Measurements from ENCODE around the gene DIDO1.

Gene DIDO1

DNA sequence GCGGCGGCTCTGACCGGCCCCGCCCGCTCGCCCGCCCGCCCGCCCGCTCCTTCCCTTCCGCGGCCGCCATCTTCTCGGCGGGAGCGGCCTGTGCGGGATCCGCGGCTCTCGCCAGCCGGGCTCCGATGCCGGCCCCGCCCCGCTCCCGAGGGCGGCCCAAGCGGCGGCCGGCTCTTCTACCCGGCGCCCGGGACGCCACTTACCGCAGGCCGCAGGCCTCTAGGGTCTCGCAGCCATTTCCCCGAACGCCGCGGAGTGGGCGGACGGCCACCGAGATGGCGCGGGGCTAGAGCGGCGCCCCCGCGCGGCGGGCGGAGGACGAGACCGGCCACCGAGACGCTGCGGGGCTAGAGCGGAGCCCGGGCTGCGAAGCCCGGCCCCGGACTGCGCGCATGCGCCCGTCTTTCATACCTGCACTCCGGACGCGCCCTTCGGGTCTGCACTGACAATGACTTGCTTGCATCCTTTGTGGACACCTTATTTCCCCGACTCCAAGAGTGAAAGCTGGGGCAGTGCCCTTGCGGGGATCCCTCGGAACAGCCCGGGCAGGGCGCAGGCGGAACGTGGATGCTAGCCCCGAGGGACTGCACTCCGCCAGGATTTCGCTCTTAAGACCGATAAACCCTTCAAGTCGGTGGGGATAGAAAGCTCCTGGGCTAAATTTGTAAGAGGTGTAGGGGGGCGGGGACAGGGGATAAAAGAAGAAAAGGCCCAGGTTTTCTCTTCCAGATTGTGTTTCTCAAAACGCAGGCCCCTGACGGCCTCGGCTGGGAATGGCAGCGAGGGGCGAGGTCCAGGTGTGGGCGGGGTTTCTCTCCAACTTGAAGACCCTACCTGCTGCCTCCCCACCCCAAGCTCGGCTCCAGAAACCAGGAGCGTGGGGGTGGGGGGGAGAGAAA is at the start of gene DIDO1:
Gene DIDO1, minus strand, starts transcription at position 277 of the 899 bp plus-strand sequence.
- peak; percentile 75 to 85 (median 82) for DNase-seq (ENCODE audit: low read depth in 2 of 3, low spot score in 1 of 3)

DNA sequence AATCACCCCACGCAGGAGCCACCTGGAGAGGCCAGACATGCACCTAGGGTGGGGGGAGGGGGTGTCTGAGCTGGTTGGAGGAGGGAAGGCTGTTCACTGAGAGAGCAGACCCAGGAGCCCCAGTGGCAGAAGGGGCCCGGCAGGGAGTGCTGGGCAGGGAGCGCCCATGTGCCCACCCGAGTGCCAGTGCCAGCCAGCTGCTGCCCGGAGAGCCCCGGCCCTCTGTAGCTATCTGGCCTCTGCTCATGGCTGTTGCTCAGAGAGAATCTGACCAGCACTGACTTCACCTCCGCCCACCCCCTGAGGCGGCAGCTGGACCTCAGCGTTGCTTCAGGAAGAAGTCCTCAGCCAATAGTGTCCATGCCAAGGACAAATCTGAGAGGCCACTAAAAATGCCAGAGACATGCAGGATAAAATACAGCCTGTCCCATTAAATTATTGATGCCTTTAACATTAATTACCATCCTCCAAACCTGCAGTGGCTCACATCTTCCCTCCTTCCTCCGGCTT is 49.0 kb upstream of the DIDO1 start:
- no peak for DNase-seq (ENCODE audit: low read depth in 2 of 3, low spot score in 1 of 3)

DNA sequence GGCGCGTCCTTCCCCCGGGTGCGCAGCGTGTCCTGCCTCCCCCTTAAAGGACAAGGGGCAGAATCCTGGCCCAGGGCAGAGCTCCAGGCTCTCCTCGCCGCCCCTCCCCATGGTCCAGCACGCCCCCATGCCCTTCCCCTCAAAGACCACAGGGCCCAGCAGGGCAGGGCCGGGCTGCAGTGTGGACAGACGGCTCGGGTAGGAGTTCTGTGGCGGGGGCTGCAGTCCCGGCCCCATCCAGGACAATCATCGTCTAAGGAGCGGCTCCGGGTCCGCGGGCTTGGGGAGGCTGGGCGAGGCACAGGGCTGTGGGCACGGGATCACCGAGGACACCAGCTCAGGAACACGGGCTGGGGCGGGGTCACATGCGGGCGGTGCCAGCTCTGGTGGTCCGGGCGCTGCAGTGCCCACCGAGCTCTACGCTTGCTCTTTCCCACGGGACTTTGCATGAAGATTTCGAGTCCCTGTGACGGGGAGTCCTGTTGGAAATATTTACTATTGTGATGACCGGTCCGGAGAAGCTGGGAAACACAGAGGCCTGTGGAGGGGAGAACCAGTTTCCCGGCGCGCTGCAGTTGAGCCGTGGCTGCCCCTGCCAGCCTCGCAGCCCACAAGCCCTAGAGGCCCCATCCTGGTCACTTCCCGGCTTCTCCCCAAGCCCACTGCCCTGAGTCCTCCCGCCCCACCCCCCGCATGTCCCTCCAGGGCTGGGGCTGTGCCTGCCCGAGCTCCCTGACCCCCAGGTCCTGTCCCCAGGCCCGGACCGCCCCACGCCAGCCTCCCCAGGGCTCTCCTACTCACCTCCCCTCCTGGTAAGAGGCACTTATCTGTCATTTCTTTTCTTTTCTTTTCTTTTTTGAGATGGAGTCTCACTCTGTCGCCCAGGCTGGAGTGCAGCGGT is 46.8 kb upstream of the DIDO1 start:
- no peak for DNase-seq (ENCODE audit: low read depth in 2 of 3, low spot score in 1 of 3)

DNA sequence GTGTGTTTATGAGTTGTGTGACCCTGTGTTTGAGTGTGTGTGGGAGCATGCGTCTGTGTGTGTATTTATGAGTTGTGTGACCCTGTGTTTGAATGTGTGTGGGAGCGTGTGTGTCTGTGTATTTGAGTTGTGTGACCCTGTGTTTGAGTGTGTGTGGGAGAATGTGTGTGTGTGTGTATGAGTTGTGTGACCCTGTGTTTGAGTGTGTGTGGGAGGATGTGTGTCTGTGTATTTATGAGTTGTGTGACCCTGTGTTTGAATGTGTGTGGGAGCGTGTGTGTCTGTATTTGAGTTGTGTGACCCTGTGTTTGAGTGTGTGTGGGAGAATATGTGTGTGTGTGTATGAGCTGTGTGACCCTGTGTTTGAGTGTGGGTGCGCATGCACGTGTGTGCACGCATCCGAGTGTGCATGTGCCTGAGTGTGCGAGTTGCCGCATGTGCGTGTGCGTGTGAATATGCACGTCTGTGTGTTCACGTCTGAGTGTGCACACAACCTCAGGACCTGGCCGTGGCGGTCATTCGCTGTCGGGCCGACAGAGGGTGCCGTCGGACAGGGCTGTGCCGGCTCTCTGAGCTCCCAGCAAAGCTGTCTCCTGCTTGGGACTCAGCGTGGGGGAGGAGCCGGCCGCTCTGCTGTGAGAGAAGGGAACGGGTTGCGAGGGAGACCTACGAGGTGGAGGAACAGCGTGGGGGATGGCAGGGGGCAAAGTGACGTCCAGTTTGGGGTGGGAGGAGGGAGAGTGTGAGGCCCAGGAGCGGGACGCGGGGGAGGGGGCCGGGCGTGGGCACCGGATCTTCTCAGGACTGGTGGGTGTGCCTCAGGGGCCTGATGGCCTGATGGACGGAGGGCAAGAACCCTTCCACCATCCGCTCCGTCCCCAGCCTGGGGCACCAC is 45.9 kb upstream of the DIDO1 start:
- DNase-seq (ENCODE audit: low read depth in 2 of 3, low spot score in 1 of 3) = peak; percentile 81 to 88 (median 83)

DNA sequence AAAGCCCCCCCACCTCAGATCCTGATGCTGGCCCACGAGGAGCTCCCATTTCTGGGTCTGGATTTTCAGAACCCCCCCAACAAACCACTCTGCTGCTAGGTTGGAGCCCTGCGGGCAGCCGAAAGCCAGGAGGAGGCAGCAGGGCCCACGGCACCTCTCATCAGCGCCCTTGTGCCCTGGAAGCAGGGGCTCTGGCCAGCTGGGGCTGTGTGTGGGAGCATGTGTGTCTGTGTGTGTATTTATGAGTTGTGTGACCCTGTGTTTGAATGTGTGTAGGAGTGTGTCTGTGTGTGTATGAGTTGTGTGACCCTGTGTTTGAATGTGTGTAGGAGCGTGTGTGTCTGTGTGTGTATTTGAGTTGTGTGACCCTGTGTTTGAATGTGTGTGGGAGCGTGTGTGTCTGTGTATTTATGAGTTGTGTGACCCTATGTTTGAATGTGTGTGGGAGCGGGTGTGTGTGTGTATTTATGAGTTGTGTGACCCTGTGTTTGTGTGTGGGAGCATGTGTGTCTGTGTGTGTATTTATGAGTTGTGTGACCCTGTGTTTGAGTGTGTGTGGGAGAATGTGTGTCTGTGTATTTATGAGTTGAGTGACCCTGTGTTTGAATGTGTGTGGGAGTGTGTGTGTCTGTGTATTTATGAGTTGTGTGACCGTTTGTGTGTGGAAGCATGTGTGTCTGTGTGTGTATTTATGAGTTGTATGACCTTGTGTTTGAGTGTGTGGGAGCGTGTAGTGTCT is 45.1 kb upstream of the DIDO1 start:
- DNase-seq (ENCODE audit: low read depth in 2 of 3, low spot score in 1 of 3) = no peak

DNA sequence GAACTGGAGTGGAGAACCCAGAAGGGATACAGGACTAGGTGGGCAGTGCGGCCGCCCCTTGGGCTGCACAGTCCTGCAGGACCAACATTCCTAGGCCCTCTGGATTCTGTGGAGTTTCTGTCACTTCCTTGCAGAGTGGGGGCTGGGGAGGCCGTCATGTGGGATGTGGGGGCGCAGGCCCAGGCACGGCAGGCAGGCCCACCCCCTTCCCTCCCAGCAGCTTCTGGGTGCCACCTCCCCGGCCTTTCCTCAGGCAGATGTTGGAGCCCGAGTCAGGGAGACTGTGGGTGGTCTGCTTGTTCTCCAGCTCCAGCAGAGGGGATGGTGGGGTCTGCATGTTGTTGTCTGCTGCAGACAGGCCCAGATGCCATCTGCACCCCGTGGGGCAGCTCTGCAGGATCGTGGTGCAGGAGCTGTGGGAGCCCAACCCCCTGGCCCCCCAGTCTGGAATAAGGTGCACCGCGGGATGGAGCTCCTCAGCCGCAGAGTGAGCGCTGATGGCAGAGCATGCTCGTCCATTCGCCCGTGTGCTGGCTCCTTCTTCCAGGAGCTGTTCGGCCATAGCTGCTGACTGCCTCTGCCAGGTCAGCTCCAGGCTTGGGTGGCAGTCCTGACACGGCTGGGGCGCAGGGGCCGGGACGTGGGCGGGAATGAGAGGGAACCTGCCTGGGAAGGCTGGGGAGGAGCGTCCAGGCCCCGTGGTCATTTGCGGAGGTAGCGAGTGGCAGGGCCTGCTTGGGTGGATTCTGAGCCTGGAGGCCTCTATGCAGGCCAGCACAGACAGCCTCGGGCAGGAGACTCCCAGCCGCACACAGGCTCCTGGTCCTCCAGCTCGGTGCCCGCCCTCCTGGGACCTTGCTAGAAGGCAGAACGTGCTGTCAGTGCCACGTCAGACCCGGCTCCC is 44.3 kb upstream of the DIDO1 start:
- DNase-seq (ENCODE audit: low read depth in 2 of 3, low spot score in 1 of 3) = no peak

DNA sequence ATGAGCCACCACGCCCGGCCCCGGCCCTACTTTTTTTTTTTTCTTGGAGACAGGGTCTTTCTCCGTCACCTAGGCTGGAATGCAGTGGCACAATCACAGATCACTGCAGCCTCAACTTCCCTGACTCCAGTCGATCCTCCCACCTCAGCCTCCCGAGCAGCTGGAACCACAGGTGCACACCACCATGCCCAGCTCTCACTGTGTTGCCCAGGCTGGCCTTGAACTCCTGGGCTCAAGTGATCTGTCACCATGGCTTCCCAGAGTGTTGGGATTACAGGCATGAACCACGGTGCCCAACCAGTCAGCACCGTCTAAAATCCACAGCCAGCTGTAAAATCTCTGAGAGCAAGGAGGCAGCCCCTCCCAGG is 43.6 kb upstream of the DIDO1 start:
- no peak for DNase-seq (ENCODE audit: low read depth in 2 of 3, low spot score in 1 of 3)

DNA sequence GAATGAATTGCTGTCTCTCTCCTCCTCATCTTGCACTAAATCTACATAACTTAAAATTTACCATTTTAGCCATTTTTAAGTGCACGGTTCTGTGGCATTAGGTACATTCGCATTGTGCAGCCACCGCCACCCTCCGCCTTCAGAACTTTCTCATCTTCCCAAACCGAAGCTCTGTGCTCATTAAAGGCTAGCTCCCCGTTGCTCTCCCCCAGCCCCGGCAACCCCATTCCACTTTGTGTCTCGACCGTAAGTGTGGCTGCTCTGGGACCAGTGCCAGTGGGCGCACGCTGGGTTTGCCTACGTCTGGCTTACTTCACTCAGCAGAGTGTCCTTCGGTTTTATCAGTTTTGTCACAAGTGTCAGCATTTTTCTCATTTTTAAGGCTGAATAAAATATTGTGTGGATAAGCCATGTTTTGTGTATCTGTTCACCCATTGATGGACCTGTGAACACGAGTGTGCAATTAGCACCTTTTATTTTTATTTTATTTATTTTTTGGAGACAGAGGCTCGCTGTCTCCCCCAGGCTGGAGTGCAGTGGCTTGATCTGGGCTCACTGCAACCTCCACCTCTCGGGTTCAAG is 43.0 kb upstream of the DIDO1 start:
- no peak for DNase-seq (ENCODE audit: low read depth in 2 of 3, low spot score in 1 of 3)

DNA sequence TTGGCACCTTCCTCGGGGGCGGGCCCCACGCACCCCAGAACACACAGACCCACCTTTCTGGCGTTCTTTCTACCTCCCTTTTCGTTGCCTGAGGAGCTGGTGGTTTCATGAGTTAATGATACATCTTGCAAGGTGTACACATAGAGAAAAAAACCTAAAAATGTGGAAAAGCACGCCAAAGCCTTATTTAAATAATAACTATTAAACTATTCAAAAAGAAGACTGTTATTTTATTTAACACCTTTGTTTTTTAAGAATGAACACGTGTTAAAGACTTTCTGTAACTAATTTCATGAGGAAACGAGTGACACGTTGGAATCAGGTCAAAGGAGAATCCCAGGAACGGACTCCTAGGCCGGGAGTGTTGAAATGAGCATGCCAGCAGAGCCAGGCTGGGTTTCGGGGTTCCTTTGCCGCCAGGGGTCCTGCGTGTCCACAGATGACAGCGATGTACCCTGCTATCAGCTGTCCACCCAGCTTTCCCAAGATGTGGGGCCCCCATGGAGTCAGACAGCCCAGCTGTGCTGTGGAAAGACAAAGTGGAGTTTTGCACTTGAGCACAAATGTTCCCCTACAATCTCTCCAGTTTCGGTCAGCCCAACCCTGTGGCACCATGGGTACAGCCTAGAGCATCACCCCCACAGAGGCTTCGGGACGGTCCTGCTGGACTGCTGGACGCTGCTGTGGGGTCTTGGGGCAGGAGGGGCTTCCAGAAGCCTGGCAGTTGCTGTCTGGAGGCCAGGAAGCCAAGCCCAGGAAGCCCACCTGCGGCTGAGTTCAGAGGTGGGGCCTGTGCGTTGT is 42.3 kb upstream of the DIDO1 start:
- no peak for DNase-seq (ENCODE audit: low read depth in 2 of 3, low spot score in 1 of 3)

DNA sequence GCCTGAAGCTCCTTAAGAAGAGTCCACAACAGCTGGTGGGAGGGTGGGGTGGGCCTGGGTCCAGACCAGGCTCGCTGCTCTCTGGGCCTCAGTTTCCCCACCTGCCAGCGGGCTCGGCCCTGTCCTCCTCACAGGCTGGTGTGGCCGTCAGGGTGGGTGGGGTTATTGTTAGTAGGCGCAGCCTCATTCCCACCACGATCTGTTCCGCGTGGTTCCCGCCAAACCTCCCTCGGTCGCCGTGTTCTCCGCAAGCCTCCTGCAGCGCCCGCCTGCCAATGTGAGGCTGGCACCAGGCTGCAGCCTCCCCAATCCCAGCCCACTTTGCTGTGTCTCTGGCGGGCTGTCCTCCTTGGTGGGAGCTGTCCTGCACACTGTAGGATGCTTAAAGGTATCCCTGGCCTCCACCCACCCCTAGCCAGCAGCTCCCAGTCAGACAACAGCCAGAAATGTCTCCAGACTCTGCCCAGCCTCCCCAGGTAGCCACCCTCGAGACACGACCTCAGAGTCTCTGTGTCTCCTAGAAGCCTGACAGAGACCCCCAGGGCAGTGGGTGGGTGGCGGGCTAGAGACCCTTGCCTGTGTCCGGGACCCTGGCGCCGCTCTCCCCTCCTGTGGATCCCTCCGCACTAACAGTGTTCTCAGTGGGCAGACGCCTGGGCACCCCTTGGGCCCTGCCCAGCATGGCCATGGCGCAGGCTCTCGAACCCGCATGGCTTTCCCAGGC is 41.5 kb upstream of the DIDO1 start:
- DNase-seq (ENCODE audit: low read depth in 2 of 3, low spot score in 1 of 3) = no peak

DNA sequence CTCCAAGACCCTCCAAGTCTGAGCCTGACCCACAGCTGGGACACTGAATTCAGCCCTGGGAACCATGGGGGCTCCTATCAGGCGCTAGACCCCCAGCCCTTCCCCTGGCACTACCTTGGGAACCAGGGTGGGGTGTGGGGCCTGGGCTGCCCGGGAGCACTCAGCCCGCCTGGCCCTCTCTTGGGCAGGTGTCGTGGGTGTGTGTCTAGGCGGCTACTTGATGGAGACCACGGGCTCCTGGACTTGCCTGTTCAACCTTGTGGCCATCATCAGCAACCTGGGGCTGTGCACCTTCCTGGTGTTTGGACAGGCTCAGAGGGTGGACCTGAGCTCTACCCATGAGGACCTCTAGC is 40.8 kb upstream of the DIDO1 start:
- no peak for DNase-seq (ENCODE audit: low read depth in 2 of 3, low spot score in 1 of 3)

DNA sequence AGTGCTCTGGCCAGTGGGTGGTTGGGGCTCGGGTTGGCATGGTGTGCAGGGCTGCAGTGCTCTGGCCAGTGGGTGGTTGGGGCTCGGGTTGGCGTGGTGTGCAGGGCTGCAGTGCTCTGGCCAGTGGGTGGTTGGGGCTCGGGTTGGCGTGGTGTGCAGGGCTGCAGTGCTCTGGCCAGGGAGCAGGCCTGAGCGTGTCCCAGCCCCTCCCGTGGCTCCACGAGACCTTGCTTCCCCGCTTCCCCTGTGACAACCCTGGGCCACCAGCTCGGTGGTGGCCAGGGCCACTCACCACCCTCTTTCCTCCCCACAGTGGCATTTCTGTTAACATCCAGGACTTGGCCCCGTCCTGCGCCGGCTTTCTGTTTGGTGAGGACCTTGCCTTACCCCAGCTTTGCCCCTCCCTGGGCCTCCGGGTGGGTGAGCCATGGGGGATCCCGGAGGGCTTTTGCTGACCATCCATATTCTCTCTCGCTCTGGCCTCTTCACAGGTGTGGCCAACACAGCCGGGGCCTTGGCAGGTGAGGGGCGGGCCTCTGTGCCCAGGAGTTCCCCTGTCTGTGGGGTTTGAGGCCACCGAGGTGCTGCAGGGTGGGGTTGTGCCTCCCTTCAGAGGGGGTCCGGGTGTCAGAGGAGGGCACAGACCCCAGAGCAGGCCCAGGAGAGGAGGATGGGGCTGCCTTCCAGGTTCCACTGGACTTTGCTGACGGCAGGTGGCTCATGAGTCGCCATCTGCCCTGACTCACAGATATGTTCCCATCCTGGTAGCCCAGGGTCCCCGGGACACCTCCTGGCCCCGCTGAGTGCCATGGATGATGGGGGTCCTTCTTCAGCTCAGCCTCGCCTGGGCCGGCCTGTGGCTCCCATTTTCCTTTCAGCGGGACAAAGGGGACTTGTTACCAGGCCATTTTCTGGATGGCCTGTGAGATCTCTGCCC is 40.2 kb upstream of the DIDO1 start:
- no peak for DNase-seq (ENCODE audit: low read depth in 2 of 3, low spot score in 1 of 3)

DNA sequence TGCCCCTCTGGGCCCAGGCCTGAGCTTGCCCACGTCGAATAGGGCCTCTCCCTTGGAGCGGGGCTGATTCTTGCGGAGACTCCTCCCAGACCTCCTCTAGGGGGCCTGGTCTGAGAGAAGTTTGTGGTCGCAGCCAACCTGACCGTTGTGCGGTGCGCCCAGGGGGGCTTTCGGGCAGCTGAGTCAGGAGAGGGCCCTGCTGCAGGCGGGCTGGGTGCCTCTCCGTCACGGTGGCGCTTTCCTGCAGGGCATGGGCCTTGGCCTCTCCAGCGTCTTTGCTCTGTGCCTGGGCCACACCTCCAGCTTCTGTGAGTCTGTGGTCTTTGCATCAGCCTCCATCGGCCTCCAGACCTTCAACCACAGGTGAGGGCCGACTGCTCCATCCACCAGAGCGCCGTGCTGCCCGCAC is 39.1 kb upstream of the DIDO1 start:
- DNase-seq (ENCODE audit: low read depth in 2 of 3, low spot score in 1 of 3) = no peak

DNA sequence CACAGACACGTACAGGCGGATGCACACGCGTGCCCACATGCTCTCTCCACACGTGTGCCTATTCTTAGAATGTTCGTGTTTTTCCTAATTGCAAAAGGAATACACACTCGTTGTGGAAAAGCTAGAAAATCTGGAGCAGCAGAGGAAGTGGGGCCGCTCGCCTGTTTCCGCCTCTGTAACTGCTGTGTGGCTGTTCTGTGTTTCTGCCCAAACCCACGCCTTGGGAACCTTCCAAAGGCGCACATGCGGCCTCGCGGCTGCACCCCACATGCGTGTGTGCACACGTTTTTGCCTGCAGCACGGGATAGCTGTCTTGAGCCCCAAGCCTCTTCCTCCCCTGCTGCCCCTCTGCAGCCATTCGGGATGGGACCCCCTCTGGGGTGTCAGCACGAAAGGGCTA is 38.4 kb upstream of the DIDO1 start:
- DNase-seq (ENCODE audit: low read depth in 2 of 3, low spot score in 1 of 3) = no peak

DNA sequence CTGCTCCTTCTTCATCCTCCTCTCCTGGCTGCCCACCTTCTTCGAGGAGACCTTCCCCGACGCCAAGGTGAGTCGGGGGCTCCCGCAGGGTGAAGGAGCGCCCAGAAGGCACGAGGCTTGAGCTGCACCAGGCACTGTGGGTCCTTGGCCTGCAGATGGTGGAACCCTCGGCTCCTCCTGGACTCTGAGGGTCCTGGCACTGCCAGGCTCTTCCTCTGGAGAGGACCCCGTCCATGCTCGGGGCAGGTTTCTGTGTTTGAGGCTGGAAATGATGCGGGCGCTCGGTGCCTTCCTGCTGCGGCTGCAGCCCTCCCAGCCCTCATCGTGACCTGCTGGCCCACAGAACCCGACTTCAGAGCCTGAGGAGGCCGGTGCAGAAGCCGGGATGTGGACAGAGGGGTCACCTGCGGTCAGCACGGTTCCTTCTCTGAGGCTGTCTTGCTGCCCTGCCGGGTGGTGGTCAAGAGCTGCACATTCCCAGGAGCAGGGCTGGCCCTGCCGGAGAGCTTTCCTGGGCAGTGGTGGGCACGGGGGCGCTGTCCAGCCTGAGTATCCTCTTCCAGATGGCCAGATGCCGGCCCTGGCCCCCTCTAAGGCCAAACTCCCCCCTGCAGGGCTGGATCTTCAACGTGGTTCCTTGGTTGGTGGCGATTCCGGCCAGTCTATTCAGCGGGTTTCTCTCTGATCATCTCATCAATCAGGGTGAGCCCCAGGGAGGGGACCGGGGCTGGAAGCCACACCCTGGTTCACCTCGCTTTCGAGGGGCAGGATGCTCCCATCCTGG is 37.5 kb upstream of the DIDO1 start:
- DNase-seq (ENCODE audit: low read depth in 2 of 3, low spot score in 1 of 3) = no peak
